ENCODE data around the gene IFFO2.

GRCh38 chr1:18945401-18945849 is 11.1 kb downstream of the IFFO2 start:
- TF ChIP-seq CTCF (conservative IDR thresholded peaks at IDR 0.05; ENCODE audit: low read length) (no peak), EZH2phosphoT487 (IDR thresholded peaks at IDR 0.05; ENCODE audit: borderline replicate concordance) (no peak)

All from Loucy (cell line).